GM12878 (cell line): ENCODE results near the gene PPARA. TPM values are rescaled to one million over a fixed set of nuclear protein-coding genes. Genes with fewer than 3 reads are reported as not detected.

Source experiments
- ATAC-seq: fragments of 200-7000 bp; cut with Tn5 transposase; 3 replicates; pipeline ENCODE4 v1.9.1; 2020; ENCODE audit warnings: mild to moderate bottlenecking, moderate library complexity
- BruUV-seq: library from RNA; stranded (reverse); fragments of 400-500 nt; replicated peaks from 2 replicates; lab custom pipeline; 2021; lab: Mats Ljungman, UMichigan
- CTCF ChIA-PET: fragments of 300-600 bp; sonication (Branson Sonifier 250); formaldehyde crosslinking; extraction: SDS; loops from one replicate; lab custom pipeline; 2021; ENCODE audit warnings: inconsistent platforms; lab: Yijun Ruan, JAX
- POLR2A ChIA-PET: fragments of 350-600 bp; formaldehyde crosslinking; extraction: SDS; loops from one replicate; lab custom pipeline; 2021; ENCODE audit warnings: inconsistent platforms; lab: Charles Lee
- RAD21 ChIA-PET: fragments of 300-600 bp; sonication (Branson Sonifier 250); formaldehyde crosslinking; loops from one replicate; lab custom pipeline; 2023; ENCODE audit warnings: antibody characterized with exemption; ENCODE audit not compliant: unreplicated experiment; lab: Charles Lee
- SMC1A ChIA-PET: fragments of 300-600 bp; sonication (Branson Sonifier 250); formaldehyde crosslinking; loops from one replicate; lab custom pipeline; 2023; ENCODE audit not compliant: unreplicated experiment, uncharacterized antibody; lab: Charles Lee
- DNase-seq: peaks from one replicate; pipeline ENCODE4 v3.0.0-alpha.2; 2011; ENCODE audit warnings: low read depth, low spot score
- FAIRE-seq: peaks from 3 replicates; lab custom pipeline; 2011; peaks lifted over from hg19 to GRCh38; lab: Jason Lieb, UNC
- H2AFZ ChIP-seq: 2 replicates; pipeline ENCODE4 v1.6.0; 2011; ENCODE audit warnings: low read depth, low read length, control low read depth; ENCODE audit not compliant: control insufficient read depth
- H3K27ac ChIP-seq: 2 replicates; pipeline ENCODE4 v1.5.1; 2011; ENCODE audit warnings: control low read depth; ENCODE audit not compliant: control insufficient read depth, insufficient read depth
- H3K27me3 ChIP-seq, 2 experiments: replicated peaks in 1 of 2; 2 replicates each; pipeline versions ENCODE4 v1.6.0 to v1.6.1; 2011; ENCODE audit warnings: low read length in 1 of 2; ENCODE audit not compliant: control insufficient read depth in 2 of 2, insufficient read depth in 2 of 2
- H3K36me3 ChIP-seq, 2 experiments: 2 replicates each; pipeline ENCODE4 v1.5.1; 2011; ENCODE audit warnings: low read length in 1 of 2; ENCODE audit not compliant: control insufficient read depth in 2 of 2, insufficient read depth in 2 of 2
- H3K4me1 ChIP-seq: 2 replicates; pipeline ENCODE4 v1.6.1; 2011; ENCODE audit warnings: mild to moderate bottlenecking, low read length, moderate library complexity, mixed read lengths; ENCODE audit not compliant: control insufficient read depth, insufficient read depth
- H3K4me2 ChIP-seq: 2 replicates; pipeline ENCODE4 v1.6.0; 2011; ENCODE audit warnings: control low read depth; ENCODE audit not compliant: control insufficient read depth, insufficient read depth
- H3K4me3 ChIP-seq: fragments of 200-600 bp; sonication (generic); 2 replicates; pipeline ENCODE4 v1.5.1; 2016
- H3K79me2 ChIP-seq: 2 replicates; pipeline ENCODE4 v1.6.0; 2011; ENCODE audit warnings: low read length; ENCODE audit not compliant: control insufficient read depth, insufficient read depth
- H3K9ac ChIP-seq: 2 replicates; pipeline ENCODE4 v1.8.0; 2011; ENCODE audit warnings: low read length, control low read depth, mixed read lengths; ENCODE audit not compliant: control insufficient read depth, insufficient read depth
- H3K9me3 ChIP-seq: replicated peaks from 3 replicates; pipeline ENCODE4 v1.5.1; 2011; ENCODE audit warnings: mild to moderate bottlenecking, low read length; ENCODE audit not compliant: control insufficient read depth, insufficient read depth
- H4K20me1 ChIP-seq: 2 replicates; pipeline ENCODE4 v1.6.0; 2011; ENCODE audit not compliant: control insufficient read depth, insufficient read depth
- ETV6 ChIP-seq, 2 experiments: fragments of 450-650 bp in 1 of 2; IDR thresholded peaks in 1 of 2; conservative IDR thresholded peaks in 1 of 2; 2 replicates each; pipeline ENCODE4 v1.6.1; 2014; ENCODE audit warnings: antibody characterized with exemption in 1 of 2, borderline replicate concordance in 1 of 2, low read depth in 1 of 2, mild to moderate bottlenecking in 1 of 2, moderate library complexity in 1 of 2
- PAX5 ChIP-seq: IDR thresholded peaks from 2 replicates; pipeline ENCODE4 v1.6.1; 2011; ENCODE audit warnings: low read depth, low read length, borderline replicate concordance
- REST ChIP-seq: IDR thresholded peaks from 2 replicates; pipeline ENCODE4 v1.6.1; 2012; ENCODE audit warnings: mild to moderate bottlenecking, low read depth, low read length
- RFX5 ChIP-seq: IDR thresholded peaks from 2 replicates; pipeline ENCODE4 v1.6.1; 2011; ENCODE audit warnings: low read depth, low read length, improper control_type of control experiment
- SIN3A ChIP-seq: IDR thresholded peaks from 2 replicates; pipeline ENCODE4 v1.6.1; 2012; ENCODE audit warnings: low read depth, low read length, improper control_type of control experiment
- WGBS: methylation state at CpG from one replicate; pipeline ENCODE4 v1.1.6; 2016; ENCODE audit warnings: low lambda C conversion rate; ENCODE audit not compliant: insufficient replicate concordance, insufficient coverage; ENCODE audit errors: missing lambda C conversion rate; 5-methylcytosine and 5-hydroxymethylcytosine counted together
- in situ Hi-C: fragments of 300-500 bp; cut with MboI; formaldehyde crosslinking; loops from 9 replicates; pipeline ENCODE4 v1.14.3; 2018; ENCODE audit warnings: mixed read lengths
- intact Hi-C: fragments of 100-400 bp; cut with micrococcal nuclease; formaldehyde crosslinking; loops from one replicate; pipeline ENCODE4 v1.14.2; 2022; ENCODE audit not compliant: unreplicated experiment
- polyA plus RNA-seq, 11 experiments: library from polyadenylated mRNA; depleted of rRNA in 4 of 11; unstranded in 6 of 11; stranded (reverse) in 5 of 11; fragments of >200 nt; fragmentation: Nextera tagmentation in 4 of 11; fragmentation: Illumina TruSeq in 1 of 11; extraction: Ambion mirVana in 4 of 11; extraction: Trizol in 1 of 11; gene quantifications; 1 replicate in 1 of 11; 2 replicates in 10 of 11; pipeline versions ENCODE4 v1.2.1 to v1.2.3, GENCODE V29; 2011 to 2016; ENCODE audit warnings: inconsistent platforms in 2 of 11, missing spikeins in 2 of 11, low read depth in 1 of 11
- total RNA-seq, 4 experiments: library from RNA; depleted of rRNA in 3 of 4; stranded (reverse); fragments of >200 nt in 3 of 4; fragmentation: Illumina TruSeq in 1 of 4; extraction: Trizol in 1 of 4; gene quantifications; 2 replicates each; pipeline versions ENCODE4 v1.2.1 to v1.2.3, GENCODE V29; 2013 to 2021

Gene PPARA
- total and polyA plus RNA-seq, 10 of the 15 experiments (the other 5 are each of a cell fraction or from before 2014, with no cell fraction given), result 0.72 to 10.4 (median 4.6) TPM

GRCh38 chr22:46148336-46148735, 2.0 kb upstream of the PPARA start (continued):
- TF ChIP-seq REST (no peak), ETV6 (conservative IDR thresholded peaks at IDR 0.05 in 1 of 2, IDR thresholded peaks at IDR 0.05 in 1 of 2; ENCODE audit: borderline replicate concordance in 1 of 2, low read depth in 1 of 2) (no peak)

GRCh38 chr22:46148816-46149511, 1.4 kb upstream of the PPARA start:
- intact Hi-C loops (no loop called here), in situ Hi-C loops (no loop called here)
- CTCF ChIA-PET, result no interaction called here
- peaks cover 5% of the 10 kb centered on the region for H3K79me2 ChIP-seq
- 9% methylated on average over 12 of the region's 12 CpGs for WGBS
- no peak overlapping the region for H3K9ac ChIP-seq
- H2AFZ ChIP-seq, result peak overlapping the region; percentile 83
- POLR2A ChIA-PET, result no interaction called here
- FAIRE-seq, result no peak
- peak overlapping the region; percentile 85 for H3K4me2 ChIP-seq
- SMC1A ChIA-PET, result interaction anchor here (1.1 kb wide), 1 partner anchor 119 kb away, joined by 3 read pairs; the partner anchor contains the start of gene TTC38
- no TSS peak for BruUV-seq
- no peak for ATAC-seq
- H3K4me1 ChIP-seq, result peaks cover 7% of the 10 kb centered on the region
- RAD21 ChIA-PET, result interaction anchor here (0.9 kb wide), 1 partner anchor 143 kb away, joined by 3 read pairs; no protein-coding TSS in a partner anchor
- no peak for DNase-seq
- peaks cover 9% of the 10 kb centered on the region in 2 experiments for H3K27me3 ChIP-seq
- H3K9me3 ChIP-seq, result no peaks in the 10 kb centered on the region
- TF ChIP-seq PAX5 (no peak), RFX5 (no peak), SIN3A (no peak)
- no peaks in the 10 kb centered on the region for H3K36me3 ChIP-seq
- H3K27ac ChIP-seq, result no peak overlapping the region
- H4K20me1 ChIP-seq, result 0 out of 2 replicates have a peak, but pooled peaks cover 2% of the 10 kb centered on the region
- peak overlapping the region; percentile 80 for H3K4me3 ChIP-seq
